Measurements from ENCODE around the gene ZFY. TPM values are rescaled to one million over a fixed set of nuclear protein-coding genes. Genes with fewer than 3 reads are reported as not detected.

ZFY gene
- total and polyA plus RNA-seq, 2 of the 8 experiments (the other 6 are each of a cell fraction or from before 2014, with no cell fraction given) = 1.5 to 8.9 TPM

DNA sequence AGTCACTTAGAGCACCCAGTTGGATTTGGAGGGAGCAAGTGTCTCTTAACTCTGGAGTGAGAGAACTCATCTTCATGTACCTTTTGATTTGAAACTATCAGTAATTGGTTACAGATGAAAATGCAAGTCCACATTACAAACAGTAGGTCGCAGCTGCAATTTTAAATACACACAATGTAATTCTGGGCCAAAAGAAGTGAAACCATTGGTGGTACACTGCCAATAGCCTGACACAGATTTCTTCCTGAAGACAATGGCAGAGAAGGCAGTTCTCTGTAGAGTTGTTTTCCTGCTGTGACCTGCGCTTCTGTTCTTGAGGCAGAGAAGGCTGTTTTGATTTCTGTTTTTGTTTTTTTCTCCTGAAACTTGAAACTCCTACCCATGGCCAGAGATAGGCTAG, 86.0 kb downstream of the ZFY start:
- CTCF ChIA-PET (ENCODE audit: partially characterized antibody) = interaction anchor here (0.8 kb wide), 1 partner anchor 14 kb away, joined by 3 read pairs; no protein-coding TSS in a partner anchor
- no peak for DNase-seq (ENCODE audit: low read depth in 1 of 2, low spot score in 2 of 2)
- H3K4me3 ChIP-seq (ENCODE audit: extremely low read depth in 1 of 4, insufficient read depth in 2 of 4, low read depth in 3 of 4, low read length in 4 of 4) = no peak overlapping the region
- H3K14ac ChIP-seq (ENCODE audit: insufficient read length) = no peak overlapping the region
- no peaks in the 10 kb centered on the region for H3K27me3 ChIP-seq (replicated peaks in 1 of 4; ENCODE audit: control insufficient read depth in 3 of 4, extremely low read depth in 1 of 4, insufficient read depth in 3 of 4, low read length in 3 of 4)
- POLR2A ChIA-PET (ENCODE audit: partially characterized antibody) = no interaction called here
- no peaks in the 10 kb centered on the region for H3K23me2 ChIP-seq (ENCODE audit: low read depth, low read length)
- H2BK20ac ChIP-seq (ENCODE audit: low read length) = no peak overlapping the region
- no peak overlapping the region for H2AK5ac ChIP-seq (ENCODE audit: low read depth, low read length)
- H3K23ac ChIP-seq (ENCODE audit: insufficient read length) = no peak overlapping the region
- H2BK5ac ChIP-seq (ENCODE audit: low read depth, low read length) = no peak overlapping the region
- no peak overlapping the region for H2BK15ac ChIP-seq (ENCODE audit: low read length)
- H4K8ac ChIP-seq (ENCODE audit: extremely low read depth, insufficient read depth, low read length) = no peak overlapping the region
- no peak for TF ChIP-seq PHF8 (conservative IDR thresholded peaks at IDR 0.05; ENCODE audit: low read depth, low read length)
- no peak for TF ChIP-seq CBX8 (IDR thresholded peaks at IDR 0.05; ENCODE audit: borderline replicate concordance, low read depth, low read length)
- no peak for TF ChIP-seq KDM4A (IDR thresholded peaks at IDR 0.05; ENCODE audit: low read depth, low read length, severe bottlenecking)
- no peak for TF ChIP-seq HDAC6 (IDR thresholded peaks at IDR 0.05; ENCODE audit: low read depth, low read length)
- no peak for TF ChIP-seq BCL11A (IDR thresholded peaks at IDR 0.05; ENCODE audit: low read depth in 2 of 2, low read length in 2 of 2)
- no peak for TF ChIP-seq MAFK (IDR thresholded peaks at IDR 0.05; ENCODE audit: low read depth, low read length)
- no peak for TF ChIP-seq CTBP2 (IDR thresholded peaks at IDR 0.05; ENCODE audit: borderline replicate concordance, insufficient read depth, insufficient read length, low read length)
- no peak overlapping the region for H3K18ac ChIP-seq (ENCODE audit: extremely low read depth, low read length)
- no peak overlapping the region for H3K4me2 ChIP-seq (ENCODE audit: insufficient read depth in 1 of 2, low read depth in 2 of 2, low read length in 2 of 2)
- H3K4me1 ChIP-seq (replicated peaks in 1 of 4; ENCODE audit: control insufficient read depth in 3 of 4, insufficient read depth in 4 of 4, low read length in 3 of 4) = no peaks in the 10 kb centered on the region
- H3K79me2 ChIP-seq (ENCODE audit: control insufficient read depth in 1 of 2, insufficient read depth in 2 of 2, low read length in 2 of 2) = no peaks in the 10 kb centered on the region
- no peaks in the 10 kb centered on the region for H4K20me1 ChIP-seq (replicated peaks in 1 of 2; ENCODE audit: control insufficient read depth in 1 of 2, insufficient read depth in 2 of 2, low read length in 2 of 2)
- H3K79me1 ChIP-seq (ENCODE audit: low read depth, low read length) = no peaks in the 10 kb centered on the region
- H3K4ac ChIP-seq (replicated peaks; ENCODE audit: insufficient read length, low read depth, low read length) = no peak overlapping the region
- WGBS, 2 experiments (ENCODE audit: extremely low coverage in 1 of 2, insufficient coverage in 1 of 2, insufficient read length in 1 of 2, insufficient replicate concordance in 2 of 2, low coverage in 1 of 2, low lambda C conversion rate in 2 of 2, missing lambda C conversion rate in 1 of 2) = 89% methylated on average over 2 of the region's 2 CpGs; no CpG with 5 or more reads in 1 of the 2 experiments
- no peak overlapping the region for H3K9ac ChIP-seq (replicated peaks in 1 of 4; ENCODE audit: extremely low read depth in 1 of 4, low read depth in 3 of 4, low read length in 3 of 4)
- H3K56ac ChIP-seq (replicated peaks; ENCODE audit: insufficient read length, low read depth, low read length) = no peak overlapping the region
- H2BK12ac ChIP-seq (ENCODE audit: low read depth, low read length) = no peak overlapping the region
- H3K36me3 ChIP-seq (ENCODE audit: control insufficient read depth in 2 of 4, insufficient read depth in 4 of 4, low read length in 3 of 4) = no peaks in the 10 kb centered on the region
- no peak overlapping the region for H4K5ac ChIP-seq (ENCODE audit: insufficient read length, low read depth, low read length)
- no peaks in the 10 kb centered on the region for H3K9me3 ChIP-seq (ENCODE audit: insufficient read depth in 2 of 2, low read depth in 1 of 2, low read length in 1 of 2)
- no peak overlapping the region for H4K91ac ChIP-seq (replicated peaks; ENCODE audit: insufficient read length, low read length)
- H2AFZ ChIP-seq (ENCODE audit: low read length) = no peak overlapping the region
- no peak overlapping the region for H3K27ac ChIP-seq (ENCODE audit: low read depth, low read length)
- H2BK120ac ChIP-seq (replicated peaks; ENCODE audit: low read depth, low read length) = no peak overlapping the region
- no peak for FAIRE-seq

All from H1 (cell line).